Stimulated activated CD4-positive, alpha-beta T cell treated with anti-CD3 and anti-CD28 coated beads, Interleukin-15, amount 100 ng/mL, for 48 hours (primary cell): ENCODE measurements around the gene SSBP1.
A peak's percentile ranks its signal among the peaks of the same experiment; 100 is the strongest.
"Not testable (repeated sequence)": the region's sequence is repeated elsewhere in the genome, so short reads cannot be mapped to it uniquely, and the experiment has no call there.

Source experiments
- DNase-seq, 2 donors: peaks; one replicate each; pipeline ENCODE4 v3.0.0-alpha.2; 2020; ENCODE audit warnings: low read depth in 2 of 2

Gene SSBP1, protein sequence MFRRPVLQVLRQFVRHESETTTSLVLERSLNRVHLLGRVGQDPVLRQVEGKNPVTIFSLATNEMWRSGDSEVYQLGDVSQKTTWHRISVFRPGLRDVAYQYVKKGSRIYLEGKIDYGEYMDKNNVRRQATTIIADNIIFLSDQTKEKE

GRCh38 chr7:141737836-141738591 lies at the start of gene SSBP1:
Gene SSBP1 (plus strand): TSS chr7:141738358. CDS start chr7:141739167, 809 bp downstream.
- DNase-seq = peak; percentile 84 to 88

DNA sequence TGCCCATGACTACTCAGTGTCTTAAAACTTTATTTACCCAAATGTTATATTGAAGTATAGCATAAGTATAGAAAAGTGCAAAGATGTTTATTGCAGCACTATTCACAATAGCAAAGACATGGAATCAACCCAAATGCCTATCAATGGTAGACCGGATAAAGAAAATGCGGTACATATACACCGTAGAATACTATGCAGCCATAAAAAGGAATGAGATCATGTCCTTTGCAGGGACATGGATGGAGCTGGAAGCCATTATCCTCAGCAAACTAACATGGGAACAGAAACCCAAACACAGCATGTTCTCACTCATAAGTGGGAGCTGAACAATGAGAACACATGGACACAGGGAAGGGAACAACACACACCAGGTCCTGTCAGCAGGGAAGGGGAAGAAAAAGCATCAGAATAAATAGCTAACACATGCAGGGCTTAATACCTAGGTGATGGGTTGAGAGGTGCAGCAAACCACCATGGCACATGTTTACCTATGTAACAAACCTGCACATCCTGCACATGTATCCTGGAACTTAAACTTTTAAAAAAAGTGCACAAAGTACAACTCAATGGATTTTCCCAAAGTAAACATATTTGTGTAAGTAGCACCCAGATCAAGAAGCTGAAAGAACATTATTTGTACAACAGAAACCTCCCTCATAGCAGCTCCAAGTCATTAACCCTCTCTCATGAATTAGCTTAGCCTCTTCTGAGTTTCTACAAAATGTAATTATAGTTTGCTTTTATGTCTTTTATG lies 48.9 kb upstream of the SSBP1 start:
- DNase-seq = not testable (repeated sequence)

GRCh38 chr7:141691540-141691939 lies 46.6 kb upstream of the SSBP1 start:
- DNase-seq = no peak

DNA sequence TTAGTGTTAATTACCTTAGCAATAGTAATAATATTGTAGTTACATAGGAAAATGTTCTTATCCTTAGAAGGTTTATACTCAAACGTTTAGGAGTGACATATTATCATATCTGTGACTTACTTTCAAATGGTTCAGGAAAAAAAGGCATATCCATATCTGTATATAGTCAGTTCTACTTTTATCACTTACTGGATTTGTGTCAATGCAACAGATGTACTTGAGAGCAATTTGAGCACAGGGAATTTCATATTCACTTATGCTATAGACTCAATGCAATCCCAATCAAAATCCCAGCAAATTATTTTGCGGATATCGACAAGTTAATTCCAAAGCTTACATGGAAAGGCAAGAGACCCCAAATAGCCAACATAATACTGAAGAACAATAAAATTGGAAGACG lies 46.2 kb upstream of the SSBP1 start:
- no peak for DNase-seq

GRCh38 chr7:141693082-141693481 lies 45.1 kb upstream of the SSBP1 start:
- no peak for DNase-seq

DNA sequence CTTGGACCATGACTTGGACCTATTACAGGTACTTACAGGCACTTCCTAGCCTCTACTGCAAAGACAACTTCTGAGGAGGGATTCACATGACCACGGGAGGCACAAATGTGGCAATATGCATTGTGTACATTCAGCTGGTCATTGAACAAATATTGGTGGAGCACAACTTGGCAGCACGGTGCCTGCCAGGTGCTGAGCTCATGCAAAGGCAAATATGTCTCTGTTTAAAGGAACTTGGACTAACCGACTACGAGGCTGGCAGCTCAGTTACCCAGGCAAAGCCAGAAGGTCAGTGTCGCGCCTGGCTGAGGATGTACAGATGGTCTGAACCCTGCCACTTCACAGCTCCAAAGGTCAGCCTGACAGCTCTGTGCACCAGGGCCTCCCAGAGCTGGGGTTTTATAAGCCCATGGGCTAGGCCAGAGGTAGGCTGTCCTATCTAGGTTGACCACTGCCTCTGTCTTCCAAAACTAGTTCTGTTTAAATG lies 42.3 kb upstream of the SSBP1 start:
- no peak for DNase-seq

GRCh38 chr7:141696348-141696747 lies 41.8 kb upstream of the SSBP1 start:
- no peak for DNase-seq

DNA sequence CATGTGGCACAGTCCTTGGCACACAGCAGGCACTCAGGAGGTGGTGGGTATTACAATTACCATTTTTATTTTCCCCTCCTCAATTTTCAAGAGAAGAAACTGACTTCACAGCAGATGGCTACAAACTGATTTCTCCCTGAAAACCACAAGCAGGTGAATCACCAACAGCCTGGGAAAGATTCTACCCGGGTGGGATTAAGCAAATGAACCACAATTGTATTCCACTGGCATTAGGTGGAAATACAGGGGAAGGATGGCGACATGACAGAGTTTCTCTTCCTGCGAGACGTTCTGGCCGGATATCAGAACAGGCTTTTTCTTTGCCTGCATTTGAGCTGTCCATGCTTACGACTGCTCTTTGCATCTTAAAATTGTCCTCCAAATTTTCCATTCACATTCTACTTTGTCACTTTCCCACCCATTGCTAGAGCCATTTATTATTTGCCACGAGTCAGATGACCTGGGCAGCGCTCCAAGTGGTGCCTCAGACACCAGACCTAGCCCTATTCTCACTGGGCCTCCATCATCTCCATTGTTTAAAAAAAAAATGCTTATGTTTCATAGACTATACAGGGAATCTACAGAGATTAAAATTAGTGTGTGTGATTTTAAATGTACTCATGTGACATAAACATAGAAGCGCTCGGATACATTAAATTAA lies 40.8 kb upstream of the SSBP1 start:
- DNase-seq = no peak

DNA sequence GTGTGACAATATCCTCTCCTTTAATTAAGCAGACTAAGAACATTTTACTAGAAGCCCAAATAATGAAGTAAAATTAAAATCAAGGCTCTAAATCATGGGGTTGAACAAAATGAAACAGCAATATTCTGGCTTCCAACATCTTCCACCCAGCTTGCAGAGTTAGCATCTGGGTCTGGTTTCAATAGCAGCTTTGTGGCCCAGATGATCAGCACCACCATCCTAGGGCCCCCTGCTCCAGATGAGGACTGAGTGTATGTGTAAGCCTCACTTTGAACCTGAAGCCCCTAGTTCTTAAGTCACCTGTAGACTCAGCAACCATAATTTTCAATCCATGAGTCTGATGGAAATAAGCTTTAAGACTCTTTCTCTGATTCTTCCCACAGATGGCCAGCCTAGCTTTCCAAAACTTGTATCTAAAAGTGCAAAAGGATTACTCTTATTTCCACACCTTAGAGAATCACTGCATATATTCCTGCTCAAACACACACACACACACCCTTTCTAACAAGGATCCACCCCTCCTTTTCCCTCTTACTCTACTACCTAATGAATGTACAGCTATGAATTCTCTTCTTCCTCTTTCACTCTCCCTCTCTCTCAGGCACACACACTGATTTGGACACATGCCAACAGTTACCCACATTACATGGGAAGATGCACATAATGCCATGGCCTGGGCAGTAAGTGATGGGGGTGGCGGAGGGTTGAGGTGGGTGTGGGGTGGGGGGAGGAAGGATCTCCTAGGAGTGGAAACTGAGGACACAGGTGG lies 39.7 kb upstream of the SSBP1 start:
- no peak for DNase-seq

- DNase-seq = no peak
Observed at GRCh38 chr7:141699860-141700259, 38.3 kb upstream of the SSBP1 start.

- no peak for DNase-seq
Observed at GRCh38 chr7:141700296-141700847, 37.8 kb upstream of the SSBP1 start.

DNA sequence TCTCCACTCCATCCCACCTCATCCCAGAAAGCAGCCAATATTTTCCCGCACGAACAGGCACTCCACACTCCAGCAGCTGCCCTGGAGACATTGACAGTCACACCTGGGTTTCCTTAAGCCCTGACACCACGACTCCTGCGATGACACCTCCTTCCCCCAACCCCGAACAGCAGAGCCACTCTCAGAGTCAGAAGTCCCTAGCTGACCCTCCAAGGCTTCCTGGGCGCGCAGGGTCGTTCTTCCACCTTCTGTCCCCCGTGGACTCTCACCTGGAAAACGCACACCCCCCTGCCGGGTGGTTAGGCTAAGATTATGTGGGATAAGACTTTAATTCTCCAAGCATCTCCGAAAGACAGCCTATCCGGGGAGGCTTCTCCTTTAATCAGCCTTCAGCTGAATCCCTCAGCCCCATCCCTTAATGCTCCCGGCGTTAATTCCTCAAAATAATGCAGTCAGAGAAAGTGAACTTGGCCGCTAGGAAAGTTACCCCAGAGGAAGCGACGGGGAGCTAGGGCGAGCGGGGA lies 37.2 kb upstream of the SSBP1 start:
- DNase-seq = no peak

DNA sequence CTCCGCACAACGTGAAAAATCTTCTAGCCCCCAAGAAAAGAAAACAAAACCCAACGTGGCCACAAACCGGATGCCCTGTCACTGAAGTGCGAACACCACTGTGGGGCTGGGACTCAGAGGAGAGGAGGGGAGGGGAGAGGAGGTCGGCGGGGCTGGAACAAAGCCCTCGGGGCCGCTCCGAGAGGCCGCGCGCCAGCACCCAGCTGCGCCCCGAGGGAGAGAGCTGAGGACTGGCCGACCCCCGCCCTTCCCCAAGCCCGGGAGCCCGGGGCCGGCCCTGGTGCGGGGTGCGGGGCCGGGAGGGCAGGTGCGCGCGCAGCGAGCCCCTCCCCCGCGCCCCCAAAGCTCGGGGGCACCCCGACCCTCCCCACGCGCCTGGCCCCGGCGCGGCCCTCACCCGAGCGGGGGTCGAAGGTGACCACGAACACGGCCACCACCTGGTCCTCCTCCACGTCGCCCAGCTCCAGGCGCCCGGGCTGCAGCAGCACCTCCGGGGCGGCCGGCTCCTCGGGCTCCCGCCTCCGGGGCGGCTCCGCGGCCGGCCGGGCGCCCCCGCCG lies 36.6 kb upstream of the SSBP1 start:
- peak; percentile 38 to 45 for DNase-seq

GRCh38 chr7:141702047-141702567 lies 36.1 kb upstream of the SSBP1 start, which contains the start of gene DENND11:
Gene DENND11 (minus strand): TSS chr7:141702166. CDS start chr7:141702153, 13 bp downstream.
- DNase-seq = peak; percentile 4 to 30

DNA sequence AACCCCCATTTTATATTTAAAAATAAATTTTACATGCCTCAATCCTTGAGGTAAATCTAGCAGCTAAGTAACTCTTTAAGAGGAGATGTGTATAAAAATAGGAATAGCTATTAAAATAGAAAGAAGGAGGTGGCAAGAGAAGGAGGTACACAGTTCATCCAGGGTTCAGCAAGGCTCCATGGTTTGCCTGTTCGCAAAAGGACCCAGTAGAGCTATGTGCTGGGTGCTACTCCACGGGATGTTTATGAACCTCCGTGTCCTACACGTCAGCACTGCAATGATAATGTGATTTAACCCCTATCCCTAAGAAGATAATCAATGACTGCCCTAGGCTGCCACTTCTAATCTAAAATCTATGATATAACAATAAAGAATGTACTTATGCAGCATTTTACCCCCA lies 35.3 kb upstream of the SSBP1 start:
- no peak for DNase-seq

DNA sequence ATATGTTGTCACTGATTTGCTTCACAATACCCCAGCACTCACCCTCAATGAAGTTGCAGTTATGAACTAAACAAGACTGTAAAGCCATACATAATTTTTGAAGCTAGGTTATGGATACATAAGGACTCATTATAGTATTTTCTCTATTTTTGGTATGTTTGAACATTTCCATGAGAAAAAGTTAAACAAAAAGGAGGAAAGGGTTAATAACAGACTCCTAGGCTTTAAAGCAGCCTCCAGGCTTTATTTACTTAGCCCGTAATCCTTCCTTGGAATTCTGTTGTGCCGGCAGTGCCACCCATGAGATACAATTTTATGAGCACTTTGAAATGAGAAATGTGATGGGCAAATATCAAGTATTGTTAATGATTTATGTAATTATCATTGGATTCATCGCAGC lies 34.0 kb upstream of the SSBP1 start:
- no peak for DNase-seq

DNA sequence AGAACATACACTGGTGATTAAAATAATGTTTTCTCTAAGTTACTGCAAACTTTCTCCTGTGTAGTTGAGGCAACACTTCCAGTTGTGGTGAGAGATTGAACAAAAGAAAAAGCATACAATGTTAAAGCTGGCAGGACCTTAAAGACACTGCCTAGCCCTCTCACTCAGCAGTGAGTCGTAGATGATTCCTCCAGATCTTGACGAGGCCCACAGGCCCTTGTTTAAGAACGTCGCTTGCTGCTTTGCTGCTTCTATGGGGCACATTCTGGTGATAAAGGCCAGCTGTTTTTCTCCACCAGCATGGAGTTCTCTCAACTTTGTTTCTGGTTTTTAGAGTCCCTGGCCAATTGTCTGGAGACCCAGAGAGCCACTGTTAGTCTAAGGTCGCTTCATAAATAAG lies 33.4 kb upstream of the SSBP1 start:
- no peak for DNase-seq

DNA sequence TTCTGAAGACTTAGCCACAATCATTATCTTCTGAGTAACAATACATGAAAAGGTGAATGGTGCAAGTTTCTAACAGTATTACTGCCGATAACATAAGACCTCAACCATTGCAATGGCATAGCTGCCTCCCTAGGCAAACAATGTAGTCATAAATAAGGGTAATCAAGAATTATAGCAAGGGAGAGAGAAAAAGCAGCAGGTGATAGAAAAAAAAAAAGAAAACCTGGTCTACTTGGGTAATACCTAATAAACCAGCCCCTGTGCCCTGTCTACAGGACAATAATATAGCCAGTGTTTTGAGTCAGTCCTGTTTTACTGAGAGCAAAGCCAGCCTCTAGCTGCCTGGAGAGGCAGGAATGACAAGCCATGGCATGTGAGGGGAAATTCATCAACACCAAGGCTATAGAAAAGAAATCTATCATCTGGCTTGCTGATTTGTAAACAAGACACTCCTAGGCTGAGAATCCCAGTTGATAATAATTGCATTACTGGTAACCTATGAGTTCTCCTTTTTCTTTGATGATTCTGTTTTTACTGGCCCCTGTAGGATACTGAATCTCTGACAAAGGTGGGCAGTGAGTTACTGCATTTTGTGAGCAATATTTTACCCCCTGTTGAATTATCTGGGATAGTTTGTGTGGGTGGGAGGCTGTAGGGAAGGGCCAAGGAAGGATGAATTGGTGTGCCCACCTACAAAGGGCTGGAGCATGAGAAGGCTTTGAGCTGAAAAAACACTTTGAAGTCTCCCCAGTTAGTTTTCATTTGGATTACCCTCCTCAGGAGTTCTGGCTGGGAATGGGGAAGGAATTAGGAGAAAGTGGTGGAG lies 31.7 kb upstream of the SSBP1 start:
- DNase-seq = no peak

DNA sequence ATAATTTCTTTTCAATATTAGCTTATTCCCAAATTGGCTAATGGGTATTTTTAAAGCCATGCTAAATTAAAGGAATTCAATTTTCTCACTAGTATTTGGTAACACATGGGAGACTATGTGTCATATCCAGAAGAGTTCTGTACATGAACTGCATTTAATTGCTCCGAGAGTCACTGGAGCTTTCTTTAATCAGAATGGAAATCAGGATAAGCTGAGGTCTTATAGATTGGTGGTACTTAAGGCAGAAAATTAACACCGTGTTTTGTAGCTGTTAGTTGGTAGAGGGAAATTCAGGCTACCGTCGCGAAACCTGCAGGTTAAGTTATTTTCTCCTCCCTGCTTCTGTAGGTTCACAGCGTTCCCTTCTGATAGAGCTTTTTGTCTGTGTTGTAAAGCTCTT lies 29.8 kb upstream of the SSBP1 start, which contains the start of gene WEE2:
WEE2 (plus strand) TSS at position 3 of the 400 bp plus-strand sequence. CDS start 406 bp downstream, outside the sequence.
- no peak for DNase-seq
